ENCODE measurements around the gene TSPAN9. TPM values are rescaled to one million over a fixed set of nuclear protein-coding genes. Genes with fewer than 3 reads are reported as not detected.

Gene TSPAN9
- total RNA-seq, 2 donors from 2014 or later = 0.58 to 1.2 TPM

- Mint-ChIP-seq H3K4me3 (no peak overlapping the region), H3K9me3 (no peaks in the 10 kb centered on the region), H3K27me3 (ENCODE audit: low read depth) (no peaks in the 10 kb centered on the region), H3K27ac (no peak overlapping the region), H3K36me3 (ENCODE audit: insufficient read depth in 2 of 2) (no peaks in the 10 kb centered on the region), H3K4me1 (ENCODE audit: low read depth) (no peaks in the 10 kb centered on the region)
- no peak for ATAC-seq (replicated peaks in 1 of 2)
- DNase-seq = no peak
These were observed 216.4 kb downstream of the TSPAN9 start for GRCh38 chr12:3293446-3294161.

- no peak for ATAC-seq (replicated peaks in 1 of 2)
- no peak for DNase-seq
- Mint-ChIP-seq H3K36me3 (ENCODE audit: insufficient read depth in 2 of 2) (no peaks in the 10 kb centered on the region), H3K9me3 (no peaks in the 10 kb centered on the region), H3K4me1 (ENCODE audit: low read depth) (peaks cover under 1% of the 10 kb centered on the region), H3K27ac (no peak overlapping the region), H3K27me3 (ENCODE audit: low read depth) (peaks cover 8% of the 10 kb centered on the region), H3K4me3 (no peak overlapping the region)
These were observed 217.3 kb downstream of the TSPAN9 start for GRCh38 chr12:3294481-3294911.

DNA sequence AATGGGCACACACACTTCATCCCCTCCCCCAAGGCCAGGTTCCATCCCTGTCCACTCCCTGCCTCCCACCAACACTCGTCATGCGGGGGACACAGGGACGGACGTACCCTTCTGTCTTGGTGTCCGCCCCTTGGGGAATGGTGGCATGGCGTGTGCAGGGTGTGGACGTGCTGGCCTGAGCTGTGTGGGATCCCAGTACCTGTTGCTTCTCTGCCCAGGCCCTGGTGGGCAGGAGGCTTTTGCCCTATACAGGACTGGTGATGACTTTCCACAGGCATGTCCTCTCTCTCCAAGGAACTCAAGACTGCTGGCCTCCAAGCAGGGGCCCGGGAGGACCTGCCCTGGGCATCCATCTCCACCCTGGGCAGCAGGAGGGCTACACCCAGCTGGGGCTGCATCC lies 218.0 kb downstream of the TSPAN9 start:
- ATAC-seq (replicated peaks in 1 of 2) = no peak
- Mint-ChIP-seq H3K27ac (no peak overlapping the region), H3K36me3 (ENCODE audit: insufficient read depth in 2 of 2) (no peaks in the 10 kb centered on the region), H3K4me1 (ENCODE audit: low read depth) (peaks cover 7% of the 10 kb centered on the region), H3K4me3 (no peak overlapping the region), H3K27me3 (ENCODE audit: low read depth) (peaks cover 8% of the 10 kb centered on the region), H3K9me3 (no peaks in the 10 kb centered on the region)
- no peak for DNase-seq

DNA sequence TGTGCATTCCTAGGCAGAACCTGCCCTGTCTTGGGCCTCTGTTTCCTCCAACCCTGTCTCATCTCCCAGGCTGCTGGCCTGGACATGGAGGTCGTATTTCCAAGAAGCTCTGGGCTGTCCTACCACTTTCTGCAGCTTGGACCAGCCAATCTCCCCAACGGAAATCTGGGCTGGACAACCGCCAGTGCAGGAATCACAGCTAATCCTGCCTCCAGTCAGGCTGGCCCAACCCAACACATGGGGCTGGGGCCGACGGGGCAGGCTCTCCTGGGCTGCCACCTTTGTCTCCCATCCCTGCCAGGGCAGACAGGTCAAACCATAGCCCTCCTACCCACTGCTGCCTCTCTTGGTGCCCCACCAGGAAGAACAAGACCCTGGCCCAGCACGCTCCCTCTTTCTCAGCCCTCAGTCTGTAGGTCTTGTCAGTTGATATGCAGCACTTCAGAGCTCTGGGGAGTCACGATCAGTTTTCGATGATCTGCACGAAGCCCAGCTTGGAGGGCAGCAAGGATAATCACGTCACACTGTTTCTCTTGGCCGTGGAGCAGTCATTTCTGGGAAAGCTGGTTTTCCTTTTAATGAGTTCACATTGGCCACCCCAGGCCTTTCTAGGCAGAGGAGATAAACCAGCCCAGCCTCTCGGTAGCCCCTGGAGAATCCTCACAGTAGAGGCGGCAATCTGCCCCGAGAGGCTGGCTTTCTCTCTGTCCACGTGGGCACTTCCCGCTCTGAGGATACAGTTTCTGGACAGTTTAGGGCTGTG lies 218.6 kb downstream of the TSPAN9 start:
- no peak for ATAC-seq (replicated peaks in 1 of 2)
- no peak for DNase-seq
- peaks cover 13% of the 10 kb centered on the region for H3K4me1 Mint-ChIP-seq (ENCODE audit: low read depth)
- no peaks in the 10 kb centered on the region for H3K36me3 Mint-ChIP-seq (ENCODE audit: insufficient read depth in 2 of 2)
- H3K27ac Mint-ChIP-seq = no peak overlapping the region
- H3K4me3 Mint-ChIP-seq = no peak overlapping the region
- H3K9me3 Mint-ChIP-seq = no peaks in the 10 kb centered on the region
- peaks cover 10% of the 10 kb centered on the region for H3K27me3 Mint-ChIP-seq (ENCODE audit: low read depth)

- ATAC-seq (replicated peaks in 1 of 2) = no peak
- no peak for DNase-seq
- no peaks in the 10 kb centered on the region for H3K9me3 Mint-ChIP-seq
- H3K27me3 Mint-ChIP-seq (ENCODE audit: low read depth) = peaks cover 12% of the 10 kb centered on the region
- no peaks in the 10 kb centered on the region for H3K36me3 Mint-ChIP-seq (ENCODE audit: insufficient read depth in 2 of 2)
- peaks cover 13% of the 10 kb centered on the region for H3K4me1 Mint-ChIP-seq (ENCODE audit: low read depth)
- no peak overlapping the region for H3K4me3 Mint-ChIP-seq
- H3K27ac Mint-ChIP-seq = no peak overlapping the region
These were observed 219.2 kb downstream of the TSPAN9 start for GRCh38 chr12:3296409-3296701.

DNA sequence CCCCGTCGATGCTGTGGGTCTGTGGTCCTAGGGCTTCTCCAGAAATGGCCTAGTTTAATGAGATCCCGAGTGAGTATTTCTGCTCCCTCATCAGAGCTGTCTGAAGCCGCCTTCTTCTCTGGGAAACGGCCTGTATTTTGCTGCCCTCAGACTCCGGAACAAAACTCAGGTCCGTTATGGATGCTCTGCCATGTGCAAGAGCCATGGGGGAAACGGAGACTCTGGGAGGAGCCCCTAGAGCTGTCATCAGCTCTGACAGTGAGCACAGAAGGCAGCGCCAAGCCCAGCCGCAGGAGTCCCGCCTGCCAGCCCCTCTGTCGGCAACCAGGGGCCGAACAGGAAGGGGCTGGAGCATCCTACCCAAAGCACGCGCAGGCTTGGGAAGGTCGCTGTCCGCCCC lies 221.4 kb downstream of the TSPAN9 start:
- Mint-ChIP-seq H3K4me3 (no peak overlapping the region), H3K9me3 (no peaks in the 10 kb centered on the region), H3K27ac (no peak overlapping the region), H3K27me3 (ENCODE audit: low read depth) (peaks cover 12% of the 10 kb centered on the region), H3K4me1 (ENCODE audit: low read depth) (peaks cover 13% of the 10 kb centered on the region), H3K36me3 (ENCODE audit: insufficient read depth in 2 of 2) (no peaks in the 10 kb centered on the region)
- DNase-seq (no peak), ATAC-seq (replicated peaks in 1 of 2) (no peak)

- Mint-ChIP-seq H3K27me3 (ENCODE audit: low read depth) (peaks cover 12% of the 10 kb centered on the region), H3K9me3 (no peaks in the 10 kb centered on the region), H3K4me3 (peak overlapping the region; percentile 74 to 79), H3K36me3 (ENCODE audit: insufficient read depth in 2 of 2) (no peaks in the 10 kb centered on the region), H3K27ac (peak overlapping the region; percentile 68), H3K4me1 (ENCODE audit: low read depth) (peaks cover 13% of the 10 kb centered on the region)
- DNase-seq (peak; percentile 84 to 89), ATAC-seq (replicated peaks in 1 of 2) (peak; percentile 87 to 93)
These were observed 223.0 kb downstream of the TSPAN9 start for GRCh38 chr12:3299929-3300832.

DNA sequence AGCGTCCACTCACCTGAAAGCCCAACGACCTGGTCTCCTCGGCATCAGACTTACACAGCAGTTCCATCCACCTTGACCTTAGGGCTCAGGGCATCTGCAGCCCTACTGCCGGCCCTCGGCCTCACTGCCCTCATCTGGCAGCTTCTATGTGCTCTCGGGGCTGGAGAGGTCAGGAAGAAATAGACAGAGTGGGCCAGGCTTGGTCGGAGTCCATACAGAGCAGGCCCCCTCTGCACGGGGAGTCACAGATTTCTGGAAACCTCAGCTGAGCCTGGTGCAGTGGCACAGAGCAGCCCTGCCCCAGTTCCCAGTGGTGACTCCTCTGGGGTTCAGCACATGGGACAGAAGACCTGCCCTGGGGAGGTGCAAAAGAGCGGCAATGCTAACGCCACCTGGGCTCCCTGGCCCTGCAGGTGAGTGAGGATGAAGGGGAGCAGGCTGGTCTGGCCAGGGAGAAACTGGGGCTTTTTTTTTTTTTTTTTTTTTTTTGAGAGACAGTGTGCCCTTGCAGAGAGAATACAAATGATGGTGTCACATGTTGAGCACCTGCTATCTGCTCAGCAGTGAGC lies 223.7 kb downstream of the TSPAN9 start:
- Mint-ChIP-seq H3K4me1 (ENCODE audit: low read depth) (peaks cover 13% of the 10 kb centered on the region), H3K9me3 (no peaks in the 10 kb centered on the region), H3K27ac (no peak overlapping the region), H3K4me3 (no peak overlapping the region), H3K27me3 (ENCODE audit: low read depth) (peaks cover 12% of the 10 kb centered on the region), H3K36me3 (ENCODE audit: insufficient read depth in 2 of 2) (no peaks in the 10 kb centered on the region)
- DNase-seq = no peak
- no peak for ATAC-seq (replicated peaks in 1 of 2)

- H3K27ac Mint-ChIP-seq = no peak overlapping the region
- H3K9me3 Mint-ChIP-seq = no peaks in the 10 kb centered on the region
- H3K4me3 Mint-ChIP-seq = no peak overlapping the region
- peaks cover 12% of the 10 kb centered on the region for H3K27me3 Mint-ChIP-seq (ENCODE audit: low read depth)
- no peak for DNase-seq
- H3K4me1 Mint-ChIP-seq (ENCODE audit: low read depth) = peaks cover 13% of the 10 kb centered on the region
- no peaks in the 10 kb centered on the region for H3K36me3 Mint-ChIP-seq (ENCODE audit: insufficient read depth in 2 of 2)
- no peak for ATAC-seq (replicated peaks in 1 of 2)
These were observed 225.3 kb downstream of the TSPAN9 start for GRCh38 chr12:3302401-3303041.

DNA sequence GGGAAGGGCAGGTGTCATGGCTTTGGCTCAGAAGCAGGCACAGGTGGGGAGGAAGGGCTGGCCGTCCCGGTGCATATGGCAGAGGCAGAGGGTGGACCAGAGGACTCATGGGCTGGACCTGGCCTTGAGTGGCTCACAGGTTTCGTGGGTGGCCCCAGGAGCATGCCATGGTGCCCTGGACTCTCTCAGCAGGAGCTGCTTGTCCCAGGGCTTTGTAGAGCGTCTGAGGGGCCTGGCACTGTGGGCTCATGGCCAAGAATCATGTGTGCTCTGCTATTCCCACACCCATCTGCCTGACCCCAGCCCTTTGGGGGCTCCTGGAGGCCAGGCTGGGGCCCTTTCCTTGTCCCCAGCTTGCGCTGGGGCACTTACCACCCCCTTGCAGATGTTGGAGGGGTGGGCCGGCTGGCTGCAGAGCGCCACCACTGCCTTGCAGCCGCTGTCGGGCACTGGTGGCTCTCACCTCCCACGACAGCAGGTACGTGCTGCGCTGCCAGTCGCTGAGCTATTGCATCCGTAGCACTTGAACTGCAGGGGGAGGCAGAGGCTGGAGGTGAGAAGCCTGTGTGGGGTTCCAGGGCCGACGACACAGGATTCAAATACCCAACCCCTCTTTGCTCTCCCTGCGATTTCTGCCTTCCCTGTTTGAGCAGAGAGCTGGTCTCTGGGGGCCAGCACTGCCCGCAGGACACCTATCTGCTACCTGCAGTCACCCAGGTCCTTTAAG lies 226.4 kb downstream of the TSPAN9 start:
- Mint-ChIP-seq H3K4me1 (ENCODE audit: low read depth) (peaks cover 13% of the 10 kb centered on the region), H3K27me3 (ENCODE audit: low read depth) (peaks cover 12% of the 10 kb centered on the region), H3K9me3 (no peaks in the 10 kb centered on the region), H3K36me3 (ENCODE audit: insufficient read depth in 2 of 2) (no peaks in the 10 kb centered on the region), H3K27ac (no peak overlapping the region), H3K4me3 (no peak overlapping the region)
- no peak for ATAC-seq (replicated peaks in 1 of 2)
- DNase-seq = no peak

DNA sequence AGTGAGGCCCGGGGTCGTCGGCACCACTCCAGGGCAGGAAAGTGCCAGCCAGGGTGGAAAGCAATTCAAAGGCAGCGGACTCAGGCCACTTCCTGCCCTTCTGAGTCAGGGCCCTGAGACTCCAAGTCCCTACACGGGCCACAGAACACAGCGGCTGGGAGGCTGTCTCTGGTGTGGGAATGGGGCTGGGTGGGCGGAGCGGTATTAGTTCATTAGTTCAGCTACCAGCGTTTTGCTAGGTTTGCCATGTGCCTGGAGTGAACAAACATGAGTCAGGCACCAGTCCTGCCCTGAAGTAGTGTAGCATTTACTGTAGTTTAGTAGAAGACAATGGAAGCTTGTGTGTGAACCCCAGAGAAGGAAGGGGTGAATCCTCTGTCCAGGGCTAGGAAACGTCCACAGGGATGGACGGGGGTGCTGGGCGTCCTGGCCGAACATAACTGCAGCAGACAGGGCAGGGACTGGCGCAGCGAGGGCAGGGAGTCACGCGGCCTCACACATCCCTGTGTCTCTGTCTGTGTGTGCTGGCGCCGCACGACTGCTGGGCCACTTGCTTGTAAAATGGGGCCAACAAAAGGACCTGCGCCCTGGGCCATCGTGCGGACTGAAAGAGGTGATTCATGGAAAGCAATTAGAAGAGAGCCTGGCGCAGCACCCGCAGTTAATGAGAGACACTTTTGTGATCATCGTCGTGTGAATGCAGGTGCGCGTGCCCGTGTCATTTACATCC lies 227.4 kb downstream of the TSPAN9 start:
- no peaks in the 10 kb centered on the region for H3K36me3 Mint-ChIP-seq (ENCODE audit: insufficient read depth in 2 of 2)
- H3K9me3 Mint-ChIP-seq = no peaks in the 10 kb centered on the region
- DNase-seq (no peak), ATAC-seq (replicated peaks in 1 of 2) (no peak)
- H3K27ac Mint-ChIP-seq = no peak overlapping the region
- H3K4me1 Mint-ChIP-seq (ENCODE audit: low read depth) = peaks cover 12% of the 10 kb centered on the region
- no peak overlapping the region for H3K4me3 Mint-ChIP-seq
- peaks cover 4% of the 10 kb centered on the region for H3K27me3 Mint-ChIP-seq (ENCODE audit: low read depth)

GRCh38 chr12:3305464-3305863 lies 228.3 kb downstream of the TSPAN9 start:
- Mint-ChIP-seq H3K27ac (no peak overlapping the region), H3K9me3 (no peaks in the 10 kb centered on the region), H3K4me1 (ENCODE audit: low read depth) (peaks cover 4% of the 10 kb centered on the region), H3K4me3 (no peak overlapping the region), H3K36me3 (ENCODE audit: insufficient read depth in 2 of 2) (no peaks in the 10 kb centered on the region), H3K27me3 (ENCODE audit: low read depth) (peaks cover 4% of the 10 kb centered on the region)
- no peak for ATAC-seq (replicated peaks in 1 of 2)
- no peak for DNase-seq

All from activated T-cell treated with anti-CD3 and anti-CD28 coated beads, Interleukin-2, amount 50 U/mL, for 72 hours (primary cell).